ENCODE measurements around the gene IL10RB.
"Not testable (repeated sequence)": the region's sequence is repeated elsewhere in the genome, so short reads cannot be mapped to it uniquely, and the experiment has no call there.

Gene IL10RB

GRCh38 chr21:33266050-33266788 lies at the start of gene IL10RB:
Gene IL10RB, plus strand, starts transcription at chr21:33266367. Its CDS starts 99 bp downstream, at chr21:33266466.
- peak; percentile 37 for DNase-seq

GRCh38 chr21:33217138-33217520 lies 49.0 kb upstream of the IL10RB start:
- no peak for DNase-seq

GRCh38 chr21:33219300-33219699 lies 46.9 kb upstream of the IL10RB start:
- no peak for DNase-seq

GRCh38 chr21:33219954-33220353 lies 46.2 kb upstream of the IL10RB start:
- DNase-seq = no peak

- not testable (repeated sequence) for DNase-seq
Observed at GRCh38 chr21:33225376-33225775, 40.8 kb upstream of the IL10RB start.

- no peak for DNase-seq
Observed at GRCh38 chr21:33228455-33228854, 37.7 kb upstream of the IL10RB start.

GRCh38 chr21:33229099-33229783 lies 36.9 kb upstream of the IL10RB start:
- no peak for DNase-seq

GRCh38 chr21:33229784-33230544 lies 36.2 kb upstream of the IL10RB start, which contains the start of gene IFNAR2:
Gene IFNAR2, plus strand, starts transcription at chr21:33229938. Its CDS starts 11,985 bp downstream, at chr21:33241923.
- peak; percentile 43 for DNase-seq

GRCh38 chr21:33230545-33231324 lies 35.4 kb upstream of the IL10RB start:
- DNase-seq = peak; percentile 33

- DNase-seq = no peak
Observed at GRCh38 chr21:33231526-33231925, 34.6 kb upstream of the IL10RB start.

- no peak for DNase-seq
Observed at GRCh38 chr21:33232291-33233034, 33.7 kb upstream of the IL10RB start.

GRCh38 chr21:33234635-33235520 lies 31.3 kb upstream of the IL10RB start:
- DNase-seq = no peak

GRCh38 chr21:33236013-33236686 lies 30.0 kb upstream of the IL10RB start:
- no peak for DNase-seq

- no peak for DNase-seq
Observed at GRCh38 chr21:33236766-33237165, 29.4 kb upstream of the IL10RB start.

- DNase-seq = no peak
Observed at GRCh38 chr21:33237486-33237885, 28.7 kb upstream of the IL10RB start.

GRCh38 chr21:33238146-33238545 lies 28.0 kb upstream of the IL10RB start:
- DNase-seq = no peak

GRCh38 chr21:33238565-33239255 lies 27.5 kb upstream of the IL10RB start:
- no peak for DNase-seq

GRCh38 chr21:33239559-33240127 lies 26.5 kb upstream of the IL10RB start:
- DNase-seq = not testable (repeated sequence)

- DNase-seq = no peak
Observed at GRCh38 chr21:33240404-33240803, 25.8 kb upstream of the IL10RB start.
